HL-60 (cell line): ENCODE measurements around the gene IGF2R.

ENCODE experiments used
- CTCF ChIP-seq: IDR thresholded peaks from one replicate; pipeline ENCODE4 v1.5.1; 2011; ENCODE audit warnings: low read length, control low read depth, inconsistent platforms; ENCODE audit not compliant: insufficient read depth
- POLR2AphosphoS5 ChIP-seq: IDR thresholded peaks from 2 replicates; pipeline ENCODE4 v1.6.1; 2012; ENCODE audit warnings: low read depth

- TF ChIP-seq POLR2AphosphoS5, result no peak
- no peak for TF ChIP-seq CTCF
Observed at GRCh38 chr6:160069459-160069858, 100.6 kb downstream of the IGF2R start.
